Upper lobe of right lung (tissue), 1 donor: ENCODE data around the gene TASP1. TPM values are rescaled to one million over a fixed set of nuclear protein-coding genes. Genes with fewer than 3 reads are reported as not detected.

ENCODE experiments used
- ATAC-seq: fragments of 200-7000 bp; cut with Tn5 transposase; one replicate; pipeline ENCODE4 v1.9.1; 2020; ENCODE audit warnings: mild to moderate bottlenecking, moderate library complexity
- DNase-seq: peaks from one replicate; pipeline ENCODE4 v3.0.0-alpha.2; 2020
- H3K27ac ChIP-seq: fragments of 200-600 bp; one replicate; pipeline ENCODE4 v1.8.0; 2022
- H3K27me3 ChIP-seq: fragments of 200-600 bp; one replicate; pipeline ENCODE4 v1.8.0; 2022; ENCODE audit warnings: mild to moderate bottlenecking
- H3K36me3 ChIP-seq: fragments of 200-600 bp; one replicate; pipeline ENCODE4 v1.8.0; 2022
- H3K4me1 ChIP-seq: fragments of 200-600 bp; one replicate; pipeline ENCODE4 v1.8.0; 2022
- H3K4me3 ChIP-seq: fragments of 200-600 bp; one replicate; pipeline ENCODE4 v1.8.0; 2022; ENCODE audit warnings: mild to moderate bottlenecking
- H3K9me3 ChIP-seq: fragments of 200-600 bp; one replicate; pipeline ENCODE4 v1.8.0; 2022
- intact Hi-C: fragments of 100-400 bp; cut with DNase I; formaldehyde crosslinking; loops from one replicate; pipeline ENCODE4 v1.11.0; 2022
- total RNA-seq: library from RNA; stranded (reverse); fragmentation: NEBNext Ultra II Directional; extraction: Animal tissue kit (Norgen Biotek cat#: 25700); gene quantifications from one replicate; pipeline ENCODE4 v1.2.1, GENCODE V29; 2021
- TF ChIP-seq, protein P1 (sequence below): fragments of 200-600 bp; IDR thresholded peaks from one replicate; pipeline ENCODE4 v1.8.0; 2022; ENCODE audit warnings: antibody characterized with exemption
- donor health status: DM: no; HTN: yes; CAD: no; lungs with severe emphysema.

The TASP1 gene
- total RNA-seq, 1 donor from 2014 or later = 17.1 TPM

DNA sequence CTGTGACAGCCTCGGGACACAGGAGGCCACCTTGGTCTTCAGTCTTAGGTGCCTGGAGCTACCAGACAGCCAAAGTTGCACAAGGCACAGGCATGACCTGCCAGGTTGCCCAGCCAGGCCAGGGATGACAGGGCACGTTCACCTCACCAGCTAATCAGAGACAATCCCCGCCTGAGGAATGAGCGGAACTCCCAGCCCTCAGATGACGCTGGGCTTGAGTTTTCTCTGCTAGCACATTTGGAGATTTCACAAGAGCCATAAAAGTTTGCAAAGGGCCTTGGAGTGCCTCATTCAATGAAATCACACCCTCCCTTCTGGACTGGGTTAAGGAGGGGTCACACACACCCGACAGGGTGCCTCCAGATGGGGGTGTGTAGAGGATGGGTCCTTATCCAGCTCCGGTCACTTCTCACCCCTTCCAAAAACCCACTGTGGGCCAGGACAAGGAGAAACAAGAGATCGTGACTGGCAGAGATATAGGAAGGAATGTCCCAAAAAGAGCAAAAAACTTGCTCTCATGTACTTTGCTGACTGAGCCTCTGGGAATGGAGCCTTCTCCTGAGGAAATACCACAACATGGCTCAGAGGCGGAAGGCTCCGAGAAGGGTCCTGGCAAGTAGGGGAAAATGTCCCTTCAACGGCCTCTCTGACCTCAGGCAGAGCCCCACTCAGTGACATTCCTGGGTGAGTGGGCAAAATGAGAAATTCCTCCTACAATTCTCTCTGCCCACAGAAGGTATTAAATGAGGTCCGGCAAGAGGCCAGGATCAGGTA is 296.1 kb downstream of the TASP1 start:
- H3K4me1 ChIP-seq = peaks cover 4% of the 10 kb centered on the region
- peak overlapping the region; percentile 82 for H3K27ac ChIP-seq
- H3K27me3 ChIP-seq = no peaks in the 10 kb centered on the region
- H3K4me3 ChIP-seq = no peak overlapping the region
- DNase-seq = peak; percentile 87
- no peaks in the 10 kb centered on the region for H3K9me3 ChIP-seq
- TF ChIP-seq, protein P1, sequence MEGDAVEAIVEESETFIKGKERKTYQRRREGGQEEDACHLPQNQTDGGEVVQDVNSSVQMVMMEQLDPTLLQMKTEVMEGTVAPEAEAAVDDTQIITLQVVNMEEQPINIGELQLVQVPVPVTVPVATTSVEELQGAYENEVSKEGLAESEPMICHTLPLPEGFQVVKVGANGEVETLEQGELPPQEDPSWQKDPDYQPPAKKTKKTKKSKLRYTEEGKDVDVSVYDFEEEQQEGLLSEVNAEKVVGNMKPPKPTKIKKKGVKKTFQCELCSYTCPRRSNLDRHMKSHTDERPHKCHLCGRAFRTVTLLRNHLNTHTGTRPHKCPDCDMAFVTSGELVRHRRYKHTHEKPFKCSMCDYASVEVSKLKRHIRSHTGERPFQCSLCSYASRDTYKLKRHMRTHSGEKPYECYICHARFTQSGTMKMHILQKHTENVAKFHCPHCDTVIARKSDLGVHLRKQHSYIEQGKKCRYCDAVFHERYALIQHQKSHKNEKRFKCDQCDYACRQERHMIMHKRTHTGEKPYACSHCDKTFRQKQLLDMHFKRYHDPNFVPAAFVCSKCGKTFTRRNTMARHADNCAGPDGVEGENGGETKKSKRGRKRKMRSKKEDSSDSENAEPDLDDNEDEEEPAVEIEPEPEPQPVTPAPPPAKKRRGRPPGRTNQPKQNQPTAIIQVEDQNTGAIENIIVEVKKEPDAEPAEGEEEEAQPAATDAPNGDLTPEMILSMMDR = no peak
- ATAC-seq = peak; percentile 95
- H3K36me3 ChIP-seq = no peaks in the 10 kb centered on the region
- intact Hi-C loops = no loop called here

DNA sequence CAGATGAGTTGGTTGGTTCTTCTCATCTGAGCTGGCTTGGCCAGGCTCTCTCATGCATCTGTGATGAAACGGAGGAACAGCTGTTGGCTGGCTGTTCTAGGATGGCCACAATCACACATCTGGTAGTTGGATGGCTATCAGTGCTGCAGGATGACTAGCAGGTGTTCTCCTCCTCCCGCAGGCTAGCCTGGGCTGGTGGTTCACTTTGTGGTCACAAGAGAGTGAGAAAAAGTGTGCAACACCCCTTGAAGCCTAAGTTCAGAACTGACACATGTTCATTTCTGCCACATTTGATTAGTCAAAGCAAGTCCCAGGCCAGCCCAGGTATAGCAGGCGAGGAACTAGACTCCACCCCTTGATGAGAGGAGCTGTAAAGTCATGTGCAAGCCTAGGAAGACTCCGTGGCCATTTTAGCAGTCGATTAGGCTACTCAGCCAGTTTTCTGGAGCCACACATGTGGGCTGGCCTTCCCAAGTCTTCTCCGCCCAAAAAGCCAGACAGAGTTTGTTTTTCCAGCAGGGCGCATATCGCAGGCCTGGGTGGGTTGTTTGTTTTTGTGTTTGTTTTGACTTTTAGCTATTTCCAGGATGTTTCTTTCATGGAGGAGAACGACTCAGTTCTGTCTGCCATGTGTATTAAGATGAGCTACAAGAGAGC is 296.9 kb downstream of the TASP1 start:
- Histone ChIP-seq H3K9me3 (no peaks in the 10 kb centered on the region), H3K4me1 (peaks cover 4% of the 10 kb centered on the region), H3K27me3 (no peaks in the 10 kb centered on the region), H3K4me3 (no peak overlapping the region), H3K36me3 (no peaks in the 10 kb centered on the region), H3K27ac (peak overlapping the region; percentile 82)
- DNase-seq = no peak
- intact Hi-C loops = no loop called here
- ATAC-seq = no peak
- TF ChIP-seq, protein P1 = no peak

DNA sequence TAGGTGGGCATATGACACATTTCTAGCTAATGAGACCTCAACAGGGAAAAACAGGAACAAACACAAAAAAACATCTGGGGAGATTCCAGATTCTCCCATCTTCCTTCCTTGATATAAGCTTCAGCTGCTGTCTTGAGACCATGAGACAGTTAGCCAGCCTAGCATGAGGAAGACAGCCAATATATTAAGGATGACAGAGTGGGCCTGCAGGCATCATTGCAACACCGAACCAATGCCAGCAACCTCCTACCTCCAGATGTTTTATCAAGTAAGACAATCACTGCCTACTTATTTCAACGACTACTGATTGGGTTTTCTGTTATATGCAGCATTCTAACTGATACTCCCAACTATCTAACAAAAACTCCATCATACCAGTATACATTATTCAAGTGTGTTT is 298.6 kb downstream of the TASP1 start:
- no peak for ATAC-seq
- TF ChIP-seq, protein P1 = no peak
- no peak for DNase-seq
- Histone ChIP-seq H3K4me3 (no peak overlapping the region), H3K4me1 (peaks cover 4% of the 10 kb centered on the region), H3K27me3 (no peaks in the 10 kb centered on the region), H3K36me3 (no peaks in the 10 kb centered on the region), H3K27ac (no peak overlapping the region), H3K9me3 (no peaks in the 10 kb centered on the region)
- intact Hi-C loops = no loop called here

Other genes with a start within 250 kb of the TASP1 start
- 15.1 TPM for gene ESF1, start 146.0 kb upstream of the TASP1 start, total RNA-seq
- 20.1 TPM for gene NDUFAF5, start 146.1 kb upstream of the TASP1 start, total RNA-seq